Liver (tissue), 9 donors: ENCODE results near the gene HOXD12. TPM values are rescaled to one million over a fixed set of nuclear protein-coding genes. Genes with fewer than 3 reads are reported as not detected.
A peak's percentile ranks its signal among the peaks of the same experiment; 100 is the strongest.

Experiments used
- DNase-seq: peaks from one replicate; pipeline ENCODE4 v3.0.0-alpha.2; 2017; ENCODE audit warnings: low spot score
- H3K27ac ChIP-seq, 2 donors: one replicate each; pipeline ENCODE4 v1.7.0; 2013; ENCODE audit warnings: inconsistent platforms in 2 of 2, low read length in 2 of 2, control low read depth in 1 of 2, low read depth in 1 of 2, mild to moderate bottlenecking in 1 of 2
- H3K27me3 ChIP-seq, 4 donors: one replicate each; pipeline versions ENCODE4 v1.6.1 to v1.7.0; 2013; ENCODE audit warnings: low read length in 3 of 4, inconsistent platforms in 1 of 4, mild to moderate bottlenecking in 1 of 4, moderate library complexity in 1 of 4; ENCODE audit not compliant: control insufficient read depth in 4 of 4, insufficient read depth in 4 of 4
- H3K36me3 ChIP-seq, 4 donors: one replicate each; pipeline versions ENCODE4 v1.6.1 to v1.7.0; 2013; ENCODE audit warnings: low read length in 3 of 4, mild to moderate bottlenecking in 3 of 4, low read depth in 1 of 4, moderate library complexity in 1 of 4; ENCODE audit not compliant: control insufficient read depth in 4 of 4, insufficient read depth in 3 of 4
- H3K4me1 ChIP-seq, 4 donors: one replicate each; pipeline versions ENCODE4 v1.6.1 to v1.7.0; 2013; ENCODE audit warnings: low read length in 3 of 4, mild to moderate bottlenecking in 3 of 4, moderate library complexity in 1 of 4; ENCODE audit not compliant: control insufficient read depth in 4 of 4, insufficient read depth in 4 of 4
- H3K4me3 ChIP-seq, 3 donors: one replicate each; pipeline versions ENCODE4 v1.6.1 to v1.7.0; 2013; ENCODE audit warnings: low read length in 3 of 3, control low read depth in 1 of 3, low read depth in 1 of 3, mild to moderate bottlenecking in 1 of 3
- H3K9ac ChIP-seq, 2 donors: one replicate each; pipeline ENCODE4 v1.7.0; 2013; ENCODE audit warnings: low read length in 2 of 2, mild to moderate bottlenecking in 2 of 2, moderate library complexity in 2 of 2, control low read depth in 1 of 2, low read depth in 1 of 2
- H3K9me3 ChIP-seq, 4 donors: one replicate each; pipeline versions ENCODE4 v1.6.1 to v1.7.0; 2013; ENCODE audit warnings: low read length in 3 of 4; ENCODE audit not compliant: control insufficient read depth in 4 of 4
- ATF3 ChIP-seq: IDR thresholded peaks from 2 replicates; pipeline ENCODE4 v1.6.1; 2016; ENCODE audit warnings: antibody characterized with exemption
- CTCF ChIP-seq: fragments of 150-350 bp; IDR thresholded peaks from 2 replicates; pipeline ENCODE4 v1.5.1; 2017; ENCODE audit warnings: improper control_type of control experiment, low read depth, low read length; ENCODE audit not compliant: missing input control
- EGR1 ChIP-seq, 2 donors: IDR thresholded peaks; 2 replicates each; pipeline ENCODE4 v1.6.1; 2016 to 2018; ENCODE audit warnings: antibody characterized with exemption in 2 of 2, low read depth in 2 of 2
- GABPA ChIP-seq, 2 donors: IDR thresholded peaks in 1 of 2; conservative IDR thresholded peaks in 1 of 2; 2 replicates each; pipeline ENCODE4 v1.6.1; 2016; ENCODE audit warnings: antibody characterized with exemption in 2 of 2, mild to moderate bottlenecking in 1 of 2, moderate library complexity in 1 of 2
- HNF4A ChIP-seq, 2 donors: conservative IDR thresholded peaks; 2 replicates each; pipeline ENCODE4 v1.6.1; 2016; ENCODE audit warnings: antibody characterized with exemption in 2 of 2, mild to moderate bottlenecking in 2 of 2
- HNF4G ChIP-seq: IDR thresholded peaks from 2 replicates; pipeline ENCODE4 v1.6.1; 2016; ENCODE audit warnings: antibody characterized with exemption
- JUND ChIP-seq, 2 donors: IDR thresholded peaks; 2 replicates each; pipeline ENCODE4 v1.6.1; 2016; ENCODE audit warnings: antibody characterized with exemption in 2 of 2
- MAX ChIP-seq: IDR thresholded peaks from 2 replicates; pipeline ENCODE4 v1.6.1; 2016; ENCODE audit warnings: antibody characterized with exemption
- NR2F2 ChIP-seq: IDR thresholded peaks from 2 replicates; pipeline ENCODE4 v1.6.1; 2016; ENCODE audit warnings: antibody characterized with exemption
- REST ChIP-seq: IDR thresholded peaks from 2 replicates; pipeline ENCODE4 v1.6.1; 2016; ENCODE audit warnings: antibody characterized with exemption, mild to moderate bottlenecking
- RXRA ChIP-seq, 2 donors: IDR thresholded peaks; 2 replicates each; pipeline ENCODE4 v1.6.1; 2017 to 2018; ENCODE audit warnings: antibody characterized with exemption in 2 of 2, mild to moderate bottlenecking in 1 of 2
- TAF1 ChIP-seq: conservative IDR thresholded peaks from 2 replicates; pipeline ENCODE4 v1.6.1; 2016; ENCODE audit warnings: antibody characterized with exemption, mild to moderate bottlenecking
- YY1 ChIP-seq: IDR thresholded peaks from 2 replicates; pipeline ENCODE4 v1.6.1; 2016; ENCODE audit warnings: antibody characterized with exemption, mild to moderate bottlenecking
- WGBS: extraction: QIAGEN DNeasy Blood & Tissue Kit; methylation state at CpG from one replicate; pipeline ENCODE4 v1.1.7; 2013; 5-methylcytosine and 5-hydroxymethylcytosine counted together
- polyA plus RNA-seq, 2 donors: library from polyadenylated mRNA; stranded (reverse) in 1 of 2; unstranded in 1 of 2; fragments of 200-250 nt in 1 of 2; fragments of >200 nt in 1 of 2; fragmentation: Nextera tagmentation in 1 of 2; extraction: Ambion mirVana in 1 of 2; gene quantifications; one replicate each; pipeline versions ENCODE4 v1.2.1 to v1.2.3, GENCODE V29; 2013 to 2015
- total RNA-seq, 2 donors: library from RNA; depleted of rRNA; stranded (reverse); fragments of >200 nt; gene quantifications; one replicate each; pipeline ENCODE4 v1.2.3, GENCODE V29; 2014
- donor health status: healthy.
- donor health status: healthy.
- donor health status: healthy.
- donor health status: healthy.
- donor health status: healthy.

HOXD12 gene
- total and polyA plus RNA-seq, 4 donors: not detected

GRCh38 chr2:176081837-176082524, 17.6 kb upstream of the HOXD12 start:
- Histone ChIP-seq H3K27me3 (peaks cover 12 to 77% (median 37%) of the 10 kb centered on the region in 4 donors), H3K36me3 (no peaks in the 10 kb centered on the region), H3K27ac (no peak overlapping the region), H3K4me1 (peaks cover 4 to 25% (median 11%) of the 10 kb centered on the region in 4 donors), H3K9me3 (peaks cover 0 to 29% (median 5%) of the 10 kb centered on the region in 4 donors), H3K9ac (no peak overlapping the region), H3K4me3 (no peak overlapping the region)
- 8% methylated on average over 62 of the region's 62 CpGs for WGBS
- TF ChIP-seq YY1 (no peak), RXRA (IDR thresholded peaks at IDR 0.05) (no peak), TAF1 (no peak), JUND (IDR thresholded peaks at IDR 0.05) (no peak), MAX (no peak), EGR1 (IDR thresholded peaks at IDR 0.05; ENCODE audit: low read depth in 2 of 2) (no peak), CTCF (no peak), GABPA (IDR thresholded peaks at IDR 0.05 in 1 of 2, conservative IDR thresholded peaks at IDR 0.05 in 1 of 2) (no peak), NR2F2 (no peak), HNF4G (no peak), ATF3 (no peak), REST (no peak)
- DNase-seq: peak; percentile 34

- TF ChIP-seq HNF4A (conservative IDR thresholded peaks at IDR 0.05): no peak
- no peak for TF ChIP-seq HNF4G
- TF ChIP-seq JUND (IDR thresholded peaks at IDR 0.05): no peak
- DNase-seq: no peak
- Histone ChIP-seq H3K36me3 (no peaks in the 10 kb centered on the region), H3K9me3 (peaks cover 0 to 29% (median 5%) of the 10 kb centered on the region in 4 donors), H3K4me1 (peaks cover 4 to 25% (median 11%) of the 10 kb centered on the region in 4 donors), H3K4me3 (no peak overlapping the region), H3K27ac (no peak overlapping the region), H3K9ac (no peak overlapping the region), H3K27me3 (peaks cover 12 to 78% (median 36%) of the 10 kb centered on the region in 4 donors)
- 8% methylated on average over 10 of the region's 10 CpGs for WGBS
Measured at GRCh38 chr2:176082525-176082823, 17.1 kb upstream of the HOXD12 start.
